HepG2 (cell line): ENCODE measurements around the gene PLRG1. TPM values are rescaled to one million over a fixed set of nuclear protein-coding genes. Genes with fewer than 3 reads are reported as not detected.
A peak's percentile ranks its signal among the peaks of the same experiment; 100 is the strongest.

Experiments used
- AHR ChIP-seq: IDR thresholded peaks from 2 replicates; pipeline ENCODE4 v1.6.1; 2018; ENCODE audit warnings: missing genetic modification reagents, missing compliant biosample characterization
- ATF7 ChIP-seq, 2 experiments: fragments of 450-650 bp in 1 of 2; sonication (generic) in 1 of 2; formaldehyde crosslinking in 1 of 2; IDR thresholded peaks; 2 replicates each; pipeline versions ENCODE4 v1.4.0 to v1.6.1; 2016 to 2020; ENCODE audit warnings: antibody characterized with exemption in 1 of 2, mild to moderate bottlenecking in 1 of 2, missing genetic modification reagents in 1 of 2
- CBX1 ChIP-seq: IDR thresholded peaks from one replicate; pipeline ENCODE4 v1.6.1; 2016; ENCODE audit warnings: antibody characterized with exemption, low read depth
- CERS6 ChIP-seq: sonication (generic); formaldehyde crosslinking; IDR thresholded peaks from 2 replicates; pipeline ENCODE4 v1.5.0; 2020; ENCODE audit warnings: missing genetic modification reagents
- DR1 ChIP-seq: sonication (generic); formaldehyde crosslinking; IDR thresholded peaks from 2 replicates; pipeline ENCODE4 v1.8.0; 2021; ENCODE audit warnings: mild to moderate bottlenecking, missing genetic modification reagents, inconsistent platforms
- ERF ChIP-seq: IDR thresholded peaks from 2 replicates; pipeline ENCODE4 v1.6.1; 2018; ENCODE audit warnings: missing biosample characterization, missing genetic modification reagents
- GZF1 ChIP-seq: sonication (generic); formaldehyde crosslinking; IDR thresholded peaks from 2 replicates; pipeline ENCODE4 v1.5.1; 2020; ENCODE audit warnings: mild to moderate bottlenecking, missing genetic modification reagents
- HIC2 ChIP-seq: sonication (generic); formaldehyde crosslinking; IDR thresholded peaks from 2 replicates; pipeline ENCODE4 v1.9.0; 2022; ENCODE audit warnings: low read depth, missing genetic modification reagents
- IKZF4 ChIP-seq: sonication (generic); formaldehyde crosslinking; IDR thresholded peaks from 2 replicates; pipeline ENCODE4 v1.5.1; 2020; ENCODE audit warnings: borderline replicate concordance, mild to moderate bottlenecking, low read depth, missing genetic modification reagents; ENCODE audit errors: not compliant biosample characterization
- NFRKB ChIP-seq: fragments of 450-650 bp; IDR thresholded peaks from 2 replicates; pipeline ENCODE4 v1.6.1; 2017
- PBX3 ChIP-seq: sonication (generic); formaldehyde crosslinking; IDR thresholded peaks from 2 replicates; pipeline ENCODE4 v1.8.1; 2023; ENCODE audit warnings: missing genetic modification reagents, inconsistent platforms, borderline replicate concordance
- SNAPC2 ChIP-seq: sonication (generic); formaldehyde crosslinking; IDR thresholded peaks from 2 replicates; pipeline ENCODE4 v1.8.1; 2022; ENCODE audit warnings: mild to moderate bottlenecking, missing genetic modification reagents
- SOX5 ChIP-seq: IDR thresholded peaks from 2 replicates; pipeline ENCODE4 v1.6.1; 2016; ENCODE audit warnings: borderline replicate concordance
- ZBTB34 ChIP-seq: sonication (generic); formaldehyde crosslinking; IDR thresholded peaks from 2 replicates; pipeline ENCODE4 v1.8.0; 2022; ENCODE audit warnings: mild to moderate bottlenecking, missing genetic modification reagents
- ZFP37 ChIP-seq: sonication (generic); formaldehyde crosslinking; IDR thresholded peaks from 2 replicates; pipeline ENCODE4 v1.4.0; 2020; ENCODE audit warnings: missing genetic modification reagents, borderline replicate concordance
- ZFY ChIP-seq: sonication (generic); formaldehyde crosslinking; IDR thresholded peaks from 2 replicates; pipeline ENCODE4 v1.4.0; 2020; ENCODE audit warnings: missing genetic modification reagents
- ZMYM4 ChIP-seq: sonication (generic); formaldehyde crosslinking; IDR thresholded peaks from 2 replicates; pipeline ENCODE4 v1.8.1; 2023; ENCODE audit warnings: mild to moderate bottlenecking, missing genetic modification reagents
- ZNF33B ChIP-seq: sonication (generic); formaldehyde crosslinking; IDR thresholded peaks from 2 replicates; pipeline ENCODE4 v1.5.1; 2020; ENCODE audit warnings: mild to moderate bottlenecking, missing genetic modification reagents
- ZNF510 ChIP-seq: sonication (generic); formaldehyde crosslinking; IDR thresholded peaks from 2 replicates; pipeline ENCODE4 v1.4.0; 2020; ENCODE audit warnings: low read depth, mild to moderate bottlenecking, missing genetic modification reagents
- ZNF512B ChIP-seq: sonication (generic); formaldehyde crosslinking; IDR thresholded peaks from 2 replicates; pipeline ENCODE4 v1.5.1; 2020; ENCODE audit warnings: missing genetic modification reagents, mild to moderate bottlenecking, borderline replicate concordance
- polyA plus RNA-seq, 8 experiments: library from polyadenylated mRNA; depleted of rRNA in 3 of 8; stranded (reverse) in 7 of 8; unstranded in 1 of 8; fragments of >200 nt; fragmentation: Illumina TruSeq in 4 of 8; extraction: Trizol in 4 of 8; gene quantifications; 2 replicates each; pipeline versions ENCODE4 v1.2.1 to v1.2.3, GENCODE V29; 2011 to 2016; ENCODE audit warnings: low read depth in 4 of 8, missing spikeins in 1 of 8, mixed read lengths in 1 of 8; ENCODE audit not compliant: insufficient read depth in 1 of 8
- total RNA-seq, 5 experiments: library from RNA; depleted of rRNA; stranded (reverse); fragments of >200 nt; fragmentation: Illumina TruSeq; extraction: Trizol; gene quantifications; 2 replicates each; pipeline ENCODE4 v1.2.3, GENCODE V29; 2016; ENCODE audit warnings: low read depth in 1 of 5

PLRG1 gene
- total and polyA plus RNA-seq, 2 of the 13 experiments (the other 11 are each of a cell fraction or from before 2014, with no cell fraction given), result 77.3 to 110 TPM

- TF ChIP-seq ZNF33B, result no peak
- peak; percentile 57 for TF ChIP-seq CBX1
- TF ChIP-seq PBX3 (CRISPR knock-in tag), result no peak
- TF ChIP-seq ATF7 (IDR thresholded peaks at IDR 0.05), result no peak
- TF ChIP-seq ATF7 (CRISPR knock-in tag; IDR thresholded peaks at IDR 0.05), result no peak
- no peak for TF ChIP-seq IKZF4 (CRISPR knock-in tag)
- TF ChIP-seq SNAPC2 (CRISPR knock-in tag), result no peak
- no peak for TF ChIP-seq ZBTB34 (CRISPR knock-in tag)
- TF ChIP-seq ZFY (CRISPR knock-in tag), result peak; percentile 71
- peak; percentile 41; the same call in 1 of the 2 replicates for TF ChIP-seq DR1 (CRISPR knock-in tag)
- no peak for TF ChIP-seq CERS6 (CRISPR knock-in tag)
- TF ChIP-seq ZFP37 (CRISPR knock-in tag), result no peak
- TF ChIP-seq HIC2 (CRISPR knock-in tag), result no peak
- no peak for TF ChIP-seq SOX5 (CRISPR knock-in tag)
- no peak for TF ChIP-seq AHR
- TF ChIP-seq ZNF510 (CRISPR knock-in tag), result 0 out of 2 replicates have a peak, but pooled peaks have one; percentile 39
- no peak for TF ChIP-seq ERF
- TF ChIP-seq NFRKB, result no peak
- TF ChIP-seq ZMYM4 (CRISPR knock-in tag), result peak; percentile 72; the same call in 1 of the 2 replicates
- no peak for TF ChIP-seq ZNF512B (CRISPR knock-in tag)
- TF ChIP-seq GZF1 (CRISPR knock-in tag), result no peak
Observed at GRCh38 chr4:154549894-154550790, at the start of gene PLRG1 (continued).
